Transverse colon (tissue), 4 donors: ENCODE data around the gene PROX1.

ENCODE experiments used
- POLR2A ChIP-seq: fragments of 450-650 bp; IDR thresholded peaks from one replicate; pipeline ENCODE4 v1.6.1; 2016; ENCODE audit warnings: antibody characterized with exemption, mild to moderate bottlenecking, moderate library complexity
- POLR2AphosphoS5 ChIP-seq, 3 donors: sonication (generic); formaldehyde crosslinking; IDR thresholded peaks; one replicate each; pipeline ENCODE4 v1.6.1; 2016; ENCODE audit warnings: antibody characterized with exemption in 3 of 3
- TF ChIP-seq, protein P1 (sequence below), 5 experiments: fragments of 200-600 bp in 3 of 5; fragments of 450-650 bp in 2 of 5; sonication (generic) in 3 of 5; IDR thresholded peaks; 1 replicate in 2 of 5; 2 replicates in 3 of 5; pipeline ENCODE4 v1.5.1; 2016 to 2017; ENCODE audit warnings: antibody characterized with exemption in 5 of 5, inconsistent platforms in 3 of 5, mild to moderate bottlenecking in 2 of 5, moderate library complexity in 1 of 5

DNA sequence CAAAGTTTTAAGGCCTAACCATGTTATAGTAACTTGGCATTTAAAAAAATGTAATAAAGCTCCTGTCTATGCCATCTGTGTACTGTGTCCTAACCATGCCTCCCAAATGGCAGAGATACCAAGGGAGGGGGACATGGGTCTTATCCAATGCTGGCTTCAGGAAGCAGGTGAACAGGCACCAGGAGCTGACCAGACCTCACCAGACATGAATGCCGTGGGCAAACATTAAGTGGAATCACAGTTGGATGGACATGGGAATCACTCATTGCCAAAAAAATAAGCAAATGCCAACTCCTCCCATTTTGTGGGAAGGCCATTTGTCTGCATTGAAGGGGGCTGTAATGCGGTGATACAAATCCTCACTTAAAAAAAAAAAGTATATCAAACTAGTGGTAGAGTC lies 22.9 kb downstream of the PROX1 start:
- TF ChIP-seq POLR2AphosphoS5 (IDR thresholded peaks at IDR 0.05) (no peak), POLR2A (no peak)
- TF ChIP-seq, protein P1, sequence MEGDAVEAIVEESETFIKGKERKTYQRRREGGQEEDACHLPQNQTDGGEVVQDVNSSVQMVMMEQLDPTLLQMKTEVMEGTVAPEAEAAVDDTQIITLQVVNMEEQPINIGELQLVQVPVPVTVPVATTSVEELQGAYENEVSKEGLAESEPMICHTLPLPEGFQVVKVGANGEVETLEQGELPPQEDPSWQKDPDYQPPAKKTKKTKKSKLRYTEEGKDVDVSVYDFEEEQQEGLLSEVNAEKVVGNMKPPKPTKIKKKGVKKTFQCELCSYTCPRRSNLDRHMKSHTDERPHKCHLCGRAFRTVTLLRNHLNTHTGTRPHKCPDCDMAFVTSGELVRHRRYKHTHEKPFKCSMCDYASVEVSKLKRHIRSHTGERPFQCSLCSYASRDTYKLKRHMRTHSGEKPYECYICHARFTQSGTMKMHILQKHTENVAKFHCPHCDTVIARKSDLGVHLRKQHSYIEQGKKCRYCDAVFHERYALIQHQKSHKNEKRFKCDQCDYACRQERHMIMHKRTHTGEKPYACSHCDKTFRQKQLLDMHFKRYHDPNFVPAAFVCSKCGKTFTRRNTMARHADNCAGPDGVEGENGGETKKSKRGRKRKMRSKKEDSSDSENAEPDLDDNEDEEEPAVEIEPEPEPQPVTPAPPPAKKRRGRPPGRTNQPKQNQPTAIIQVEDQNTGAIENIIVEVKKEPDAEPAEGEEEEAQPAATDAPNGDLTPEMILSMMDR (IDR thresholded peaks at IDR 0.05), result no peak
